CD4-positive, alpha-beta T cell treated with Interleukin-6 for 4 hours (primary cell): Measurements from ENCODE around the gene UQCC5.

Source experiments
- DNase-seq: peaks from one replicate; pipeline ENCODE4 v3.0.0-alpha.2; 2020; ENCODE audit warnings: mixed read lengths

Gene UQCC5

DNA sequence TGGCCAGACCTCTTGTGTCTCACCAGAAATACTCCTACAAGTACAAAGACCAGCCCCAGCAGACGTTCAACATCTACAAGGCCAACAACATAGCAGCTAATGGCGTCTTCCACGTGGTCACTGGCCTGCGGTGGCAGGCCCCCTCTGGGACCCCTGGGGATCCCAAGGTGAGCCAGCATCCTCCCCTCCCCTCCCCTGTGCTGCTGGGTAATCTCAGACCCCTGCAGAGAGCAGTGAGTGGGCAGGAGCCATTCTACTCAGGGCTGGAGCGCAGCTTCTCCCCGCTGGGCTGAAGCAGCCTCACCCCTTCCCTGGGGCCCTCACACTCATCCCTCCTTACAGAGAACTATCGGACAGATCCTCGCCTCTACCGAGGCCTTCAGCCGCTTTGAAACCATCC is 31.4 kb upstream of the UQCC5 start:
- DNase-seq, result no peak

DNA sequence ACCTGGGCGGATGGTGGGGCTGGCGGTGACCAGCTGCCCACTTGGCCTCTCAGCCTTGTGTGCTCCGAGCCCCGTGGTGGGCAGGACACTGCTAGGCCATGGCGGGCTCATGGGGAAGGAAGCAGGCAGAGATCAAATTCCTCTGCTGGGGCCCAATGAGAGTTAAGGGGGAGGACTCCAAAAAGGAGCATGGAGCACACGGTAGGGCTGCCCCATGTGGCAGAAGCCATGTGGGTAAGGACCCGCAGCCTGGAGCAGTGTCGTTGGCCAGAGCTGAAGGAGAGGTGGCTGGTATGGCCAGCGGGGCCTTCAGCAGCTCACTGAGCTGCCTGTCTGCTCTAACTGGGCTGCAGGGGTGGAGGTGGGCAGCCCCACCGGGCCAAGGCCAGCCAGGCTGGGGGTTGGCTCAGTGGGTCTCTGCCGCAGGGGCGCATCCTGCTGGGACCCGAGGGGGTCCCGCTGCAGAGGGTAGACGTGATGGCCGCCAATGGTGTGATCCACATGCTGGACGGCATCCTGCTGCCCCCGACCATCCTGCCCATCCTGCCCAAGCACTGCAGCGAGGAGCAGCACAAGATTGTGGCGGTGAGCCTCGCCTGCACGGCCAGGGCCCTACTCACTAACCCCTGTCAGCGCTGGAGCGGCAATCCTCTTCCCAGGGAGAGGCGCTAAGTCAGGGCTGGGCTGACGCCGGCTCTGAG is 30.0 kb upstream of the UQCC5 start:
- DNase-seq, result no peak

DNA sequence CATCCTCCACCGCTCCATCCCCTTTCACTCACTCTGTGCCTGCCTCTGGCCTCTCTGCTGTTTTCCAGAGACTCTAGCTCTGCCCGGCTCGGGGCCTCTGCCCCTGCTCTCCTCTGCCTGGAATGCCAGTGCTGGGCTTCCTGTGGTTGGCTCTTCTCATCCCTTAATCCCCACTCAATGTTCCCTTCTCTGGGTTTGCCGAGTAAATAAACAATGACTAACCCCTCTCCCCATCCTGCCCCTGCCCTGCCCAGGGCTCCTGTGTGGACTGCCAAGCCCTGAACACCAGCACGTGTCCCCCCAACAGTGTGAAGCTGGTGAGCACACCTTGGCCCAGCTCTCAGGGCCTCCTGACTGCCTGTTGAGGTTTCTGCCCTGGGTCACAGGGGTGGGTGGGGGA is 29.0 kb upstream of the UQCC5 start:
- no peak for DNase-seq

DNA sequence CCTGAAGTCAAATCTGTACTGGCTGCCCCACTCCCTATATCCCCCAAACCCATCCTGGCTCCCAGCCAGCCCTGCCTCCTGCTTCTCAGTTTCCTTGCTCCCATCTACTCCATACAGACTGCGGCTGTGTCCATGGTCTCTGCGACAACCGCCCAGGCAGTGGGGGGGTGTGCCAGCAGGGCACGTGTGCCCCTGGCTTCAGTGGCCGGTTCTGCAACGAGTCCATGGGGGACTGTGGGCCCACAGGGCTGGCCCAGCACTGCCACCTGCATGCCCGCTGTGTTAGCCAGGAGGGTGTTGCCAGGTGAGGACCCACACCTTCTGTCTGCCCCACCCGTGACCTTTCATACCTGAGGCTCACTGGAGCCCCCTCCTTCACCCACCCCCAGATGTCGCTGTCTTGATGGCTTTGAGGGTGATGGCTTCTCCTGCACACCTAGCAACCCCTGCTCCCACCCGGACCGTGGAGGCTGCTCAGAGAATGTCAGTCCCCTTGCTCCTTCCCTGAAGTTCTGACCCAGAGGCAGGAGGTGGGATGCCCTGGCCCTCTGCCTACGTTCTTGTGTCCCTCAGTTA is 26.6 kb upstream of the UQCC5 start:
- no peak for DNase-seq

DNA sequence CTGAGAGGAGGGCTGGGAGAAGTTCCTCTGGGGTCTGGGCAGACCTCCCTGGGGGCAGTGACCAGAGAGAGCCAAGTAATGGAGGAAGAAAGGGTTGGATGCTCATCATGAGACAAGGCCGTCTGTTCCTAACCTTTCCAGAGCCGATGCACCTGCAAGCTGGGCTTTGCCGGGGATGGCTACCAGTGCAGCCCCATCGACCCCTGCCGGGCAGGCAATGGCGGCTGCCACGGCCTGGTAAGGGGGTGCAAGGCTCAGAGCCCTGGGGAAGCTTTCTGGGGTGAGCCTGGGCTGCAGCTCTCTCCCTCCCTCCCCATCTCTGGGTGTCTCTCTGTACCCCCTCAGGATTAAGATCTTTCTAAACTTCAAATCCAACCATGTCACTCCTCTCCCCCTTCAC is 24.9 kb upstream of the UQCC5 start:
- no peak for DNase-seq

DNA sequence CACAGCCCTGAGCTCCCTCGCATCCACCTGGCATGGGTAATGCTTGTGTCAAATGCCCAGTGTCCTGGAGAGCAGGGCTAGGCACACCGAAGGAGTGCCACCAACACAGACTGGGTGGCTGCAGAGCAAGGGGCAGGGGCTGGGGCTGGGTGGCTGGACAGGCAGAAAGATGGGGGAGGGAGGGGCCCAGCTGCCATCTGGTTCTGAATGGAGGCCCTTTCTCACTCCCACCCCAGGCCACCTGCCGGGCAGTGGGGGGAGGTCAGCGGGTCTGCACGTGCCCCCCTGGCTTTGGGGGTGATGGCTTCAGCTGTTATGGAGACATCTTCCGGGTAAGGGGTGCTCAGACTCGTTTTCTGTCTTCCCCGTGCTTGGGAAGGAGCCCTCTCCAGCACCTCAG is 24.3 kb upstream of the UQCC5 start:
- DNase-seq, result no peak

DNA sequence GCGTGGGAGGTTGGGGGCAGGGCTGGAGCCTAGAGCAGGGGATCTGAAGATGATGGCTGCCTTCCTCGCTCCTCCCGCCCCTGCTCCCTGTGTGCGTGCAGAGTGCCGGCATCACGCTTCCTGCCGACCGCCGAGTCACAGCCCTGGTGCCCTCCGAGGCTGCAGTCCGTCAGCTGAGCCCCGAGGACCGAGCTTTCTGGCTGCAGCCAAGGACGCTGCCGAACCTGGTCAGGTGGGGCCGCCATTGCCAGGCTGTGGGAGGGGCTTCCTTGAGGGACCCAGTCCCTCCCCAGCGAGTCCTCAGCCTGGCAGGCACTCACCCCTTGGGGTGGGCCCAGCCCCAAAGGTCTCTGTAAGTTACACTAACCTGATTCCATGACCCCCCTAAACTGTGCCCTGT is 23.7 kb upstream of the UQCC5 start:
- no peak for DNase-seq

DNA sequence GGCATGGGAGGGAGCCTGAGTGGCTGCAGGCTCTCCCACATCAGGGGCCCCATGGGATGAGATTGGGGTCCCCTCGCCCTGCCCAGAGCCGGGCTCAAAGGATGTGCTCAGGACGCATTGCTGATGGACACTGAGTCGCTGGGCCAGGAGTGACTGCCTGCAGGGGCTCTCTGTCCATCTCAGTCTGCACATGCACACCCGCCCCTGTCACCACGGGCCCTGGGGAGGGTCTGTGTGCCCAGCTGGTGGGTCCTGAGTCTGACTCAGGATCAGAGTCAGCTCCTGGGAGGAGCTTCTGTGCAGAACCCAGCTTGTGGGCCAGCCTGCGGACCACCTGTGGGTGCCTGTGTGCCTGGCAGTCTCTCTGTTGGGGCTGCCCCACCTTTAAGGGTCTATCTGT is 23.1 kb upstream of the UQCC5 start:
- no peak for DNase-seq

DNA sequence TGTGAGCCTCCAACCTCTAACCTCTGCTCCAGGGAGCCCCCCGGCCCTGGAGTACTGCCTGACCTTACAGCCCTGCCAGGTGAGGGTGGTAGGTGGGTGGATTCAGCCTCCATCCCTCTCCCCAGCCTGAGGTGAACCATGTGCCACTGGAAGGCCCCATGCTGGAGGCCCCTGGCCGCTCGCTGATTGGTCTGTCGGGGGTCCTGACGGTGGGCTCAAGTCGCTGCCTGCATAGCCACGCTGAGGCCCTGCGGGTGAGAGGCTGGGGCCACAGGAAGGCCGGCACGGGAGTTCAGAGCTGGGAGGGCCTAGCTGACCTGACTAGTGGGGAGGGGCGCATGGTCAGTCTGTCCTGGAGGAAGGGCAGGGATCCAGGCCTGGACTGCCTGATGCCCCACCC is 21.8 kb upstream of the UQCC5 start:
- no peak for DNase-seq

DNA sequence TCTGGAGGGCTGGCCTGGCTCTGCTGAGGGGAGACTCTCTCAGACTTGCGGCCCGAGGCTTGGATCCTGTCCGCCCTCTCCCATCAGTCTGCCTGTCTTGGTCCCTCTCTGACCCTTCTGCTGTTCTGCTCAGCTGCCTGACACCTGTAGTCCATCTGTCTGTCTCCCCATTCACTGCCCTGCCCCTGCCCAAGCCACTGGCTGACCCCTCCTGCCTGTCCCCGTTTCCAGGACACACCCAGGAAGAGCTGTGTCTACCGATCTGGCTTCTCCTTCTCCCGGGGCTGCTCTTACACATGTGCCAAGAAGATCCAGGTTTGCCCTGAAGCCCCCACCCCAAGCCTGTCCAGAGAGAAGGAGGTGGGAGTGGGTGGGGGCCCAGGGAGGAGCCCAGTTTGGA is 21.2 kb upstream of the UQCC5 start:
- no peak for DNase-seq

DNA sequence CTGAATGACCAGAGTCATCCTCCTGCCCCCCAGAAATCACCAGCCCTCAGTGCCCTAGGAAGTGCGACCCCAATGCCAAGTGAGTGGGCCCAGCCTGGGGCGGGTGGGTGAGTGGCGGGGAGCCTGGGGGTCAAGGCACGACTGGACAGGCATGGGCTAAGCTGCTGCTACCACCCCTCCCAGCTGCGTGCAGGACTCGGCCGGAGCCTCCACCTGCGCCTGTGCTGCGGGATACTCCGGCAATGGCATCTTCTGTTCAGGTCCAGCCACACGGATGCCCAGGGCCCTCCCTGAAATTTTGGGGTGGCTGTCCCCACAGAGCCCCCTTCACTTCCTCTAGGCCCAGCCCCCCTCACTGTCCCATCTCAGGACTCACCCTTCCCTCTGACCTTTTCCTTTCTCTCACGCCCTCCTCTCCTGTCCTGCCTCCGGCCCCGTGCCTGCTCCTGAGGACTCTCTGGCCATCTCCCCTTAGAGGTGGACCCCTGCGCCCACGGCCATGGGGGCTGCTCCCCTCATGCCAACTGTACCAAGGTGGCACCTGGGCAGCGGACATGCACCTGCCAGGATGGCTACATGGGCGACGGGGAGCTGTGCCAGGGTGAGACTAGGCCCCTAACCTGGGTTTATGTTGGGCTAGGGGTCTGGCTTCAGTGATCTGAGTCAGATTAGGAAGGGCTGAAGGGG is 19.8 kb upstream of the UQCC5 start:
- DNase-seq, result no peak

DNA sequence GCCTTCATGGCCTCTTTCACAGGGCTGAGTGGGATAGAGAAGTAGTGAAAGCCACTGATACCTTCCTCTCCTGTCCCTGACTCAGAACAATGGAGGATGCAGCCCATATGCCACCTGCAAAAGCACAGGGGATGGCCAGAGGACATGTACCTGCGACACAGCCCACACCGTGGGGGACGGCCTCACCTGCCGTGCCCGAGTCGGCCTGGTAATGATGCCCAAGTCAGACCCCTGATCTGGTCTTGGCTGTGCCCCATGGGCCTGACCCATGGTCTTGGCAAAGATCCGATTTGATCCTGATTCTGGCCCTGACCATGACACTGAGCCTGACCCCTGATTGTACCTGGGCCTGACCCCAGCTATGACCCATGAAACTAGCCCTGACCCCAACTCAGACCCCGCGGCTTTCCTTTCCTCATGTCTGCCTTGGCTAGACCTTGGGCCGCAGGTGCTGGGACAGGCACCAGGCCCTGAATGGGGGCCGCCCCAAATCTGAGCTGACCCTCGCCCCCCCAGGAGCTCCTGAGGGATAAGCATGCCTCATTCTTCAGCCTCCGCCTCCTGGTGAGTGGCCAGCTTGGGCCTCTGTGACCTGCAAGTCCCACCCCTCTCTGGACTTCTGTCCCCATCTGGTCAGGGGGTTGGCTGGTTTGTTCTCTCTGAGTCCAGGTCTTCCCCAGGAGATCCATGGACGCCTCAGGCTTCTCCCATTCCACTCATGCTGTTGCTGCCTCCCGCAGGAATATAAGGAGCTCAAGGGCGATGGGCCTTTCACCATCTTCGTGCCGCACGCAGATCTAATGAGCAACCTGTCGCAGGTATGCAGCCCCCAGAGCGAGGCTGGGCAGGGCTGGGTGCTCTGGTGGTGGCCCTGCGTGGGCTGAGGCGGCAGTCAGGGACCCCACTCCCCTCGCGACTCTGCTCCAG is 18.3 kb upstream of the UQCC5 start:
- DNase-seq, result no peak

DNA sequence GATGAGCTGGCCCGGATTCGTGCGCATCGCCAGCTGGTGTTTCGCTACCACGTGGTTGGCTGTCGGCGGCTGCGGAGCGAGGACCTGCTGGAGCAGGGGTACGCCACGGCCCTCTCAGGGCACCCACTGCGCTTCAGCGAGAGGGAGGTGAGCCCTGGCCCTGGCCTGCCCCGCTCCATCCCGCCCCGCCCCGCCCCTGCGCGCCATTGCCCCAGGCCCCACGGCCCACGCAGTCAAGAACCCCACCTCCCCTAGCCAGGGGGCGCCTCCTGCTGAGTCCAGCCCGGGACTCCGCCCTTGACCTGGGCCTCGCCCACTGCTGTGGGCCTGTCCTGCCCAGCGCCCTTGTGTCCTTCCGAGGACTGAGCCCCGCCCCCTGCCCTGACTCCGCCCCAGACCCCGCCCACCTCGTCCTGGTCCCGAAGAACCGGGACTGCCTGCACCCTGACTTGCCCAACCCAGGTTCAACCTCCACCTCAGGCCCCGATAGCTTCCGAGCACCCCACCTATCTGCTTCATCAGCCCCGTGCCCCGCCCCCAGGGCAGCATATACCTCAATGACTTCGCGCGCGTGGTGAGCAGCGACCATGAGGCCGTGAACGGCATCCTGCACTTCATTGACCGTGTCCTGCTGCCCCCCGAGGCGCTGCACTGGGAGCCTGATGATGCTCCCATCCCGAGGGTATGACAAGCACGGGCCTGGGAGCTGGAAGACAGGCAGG is 17.5 kb upstream of the UQCC5 start:
- no peak for DNase-seq

DNA sequence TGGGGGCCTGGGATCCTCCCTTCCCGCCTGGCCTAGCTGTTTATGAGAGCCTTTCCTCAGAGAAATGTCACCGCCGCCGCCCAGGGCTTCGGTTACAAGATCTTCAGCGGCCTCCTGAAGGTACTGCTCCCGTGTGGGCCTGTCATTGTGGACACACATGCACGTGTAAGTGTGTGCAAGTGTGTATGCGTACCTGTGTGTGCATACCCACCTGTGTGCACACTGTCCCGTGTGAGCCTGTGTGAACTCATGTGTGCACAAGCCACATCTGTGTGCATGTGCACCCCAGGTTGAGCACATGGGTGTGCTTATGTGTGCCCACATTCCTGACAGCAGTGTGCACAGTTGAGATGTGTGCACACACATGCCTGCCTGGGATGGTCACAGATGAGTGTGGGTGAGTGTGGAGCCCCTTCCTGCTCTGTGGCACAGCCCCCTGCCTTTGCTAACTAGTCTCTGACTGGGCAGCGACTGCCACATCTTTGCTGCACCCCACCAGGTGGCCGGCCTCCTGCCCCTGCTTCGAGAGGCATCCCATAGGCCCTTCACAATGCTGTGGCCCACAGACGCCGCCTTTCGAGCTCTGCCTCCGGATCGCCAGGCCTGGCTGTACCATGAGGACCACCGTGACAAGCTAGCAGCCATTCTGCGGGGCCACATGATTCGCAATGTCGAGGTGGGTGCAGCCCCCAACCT is 16.8 kb upstream of the UQCC5 start:
- no peak for DNase-seq

DNA sequence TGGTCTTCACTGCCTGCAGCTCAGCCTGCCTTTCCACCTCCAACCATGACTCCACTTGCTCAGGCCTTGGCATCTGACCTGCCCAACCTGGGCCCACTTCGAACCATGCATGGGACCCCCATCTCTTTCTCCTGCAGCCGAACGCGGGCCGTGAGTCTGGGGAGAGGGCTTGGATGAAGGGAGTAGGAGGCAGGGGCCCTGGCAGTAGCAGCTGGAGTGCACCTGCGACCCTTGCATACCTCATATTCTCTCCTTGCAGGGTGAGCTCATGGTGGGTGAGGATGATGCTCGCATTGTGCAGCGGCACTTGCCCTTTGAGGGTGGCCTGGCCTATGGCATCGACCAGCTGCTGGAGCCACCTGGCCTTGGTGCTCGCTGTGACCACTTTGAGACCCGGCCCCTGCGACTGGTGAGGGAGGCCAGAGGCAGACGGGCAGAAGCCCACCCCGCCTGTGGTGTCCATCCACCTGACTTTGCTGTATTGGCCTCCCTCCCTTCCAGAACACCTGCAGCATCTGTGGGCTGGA is 16.2 kb upstream of the UQCC5 start:
- DNase-seq, result no peak

DNA sequence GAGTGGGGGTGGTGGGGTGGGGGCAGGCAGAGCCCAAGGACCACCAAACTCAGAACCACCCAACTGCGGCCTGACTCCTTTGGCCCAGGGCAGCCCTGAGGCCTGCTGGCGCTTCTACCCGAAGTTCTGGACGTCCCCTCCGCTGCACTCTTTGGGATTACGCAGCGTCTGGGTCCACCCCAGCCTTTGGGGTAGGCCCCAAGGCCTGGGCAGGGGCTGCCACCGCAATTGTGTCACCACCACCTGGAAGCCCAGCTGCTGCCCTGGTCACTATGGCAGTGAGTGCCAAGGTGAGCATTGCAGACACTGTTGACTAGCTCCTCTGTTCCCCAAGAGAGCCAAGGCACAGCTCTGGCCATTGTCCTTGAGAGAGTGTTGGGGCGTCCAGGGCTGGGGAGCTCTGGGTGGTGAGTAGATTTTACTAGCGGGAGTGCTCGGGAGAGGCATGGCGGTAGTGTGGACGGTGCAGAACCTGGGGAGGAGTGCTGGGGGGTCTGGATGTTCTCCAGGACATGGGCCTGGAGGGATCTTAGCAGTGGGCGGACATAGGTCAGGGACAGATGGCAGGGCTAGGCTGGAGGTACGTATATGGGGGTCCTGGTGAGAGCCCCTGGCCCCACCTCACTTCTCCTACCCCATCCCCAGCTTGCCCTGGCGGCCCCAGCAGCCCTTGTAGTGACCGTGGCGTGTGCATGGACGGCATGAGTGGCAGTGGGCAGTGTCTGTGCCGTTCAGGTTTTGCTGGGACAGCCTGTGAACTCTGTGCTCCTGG is 15.5 kb upstream of the UQCC5 start:
- no peak for DNase-seq

DNA sequence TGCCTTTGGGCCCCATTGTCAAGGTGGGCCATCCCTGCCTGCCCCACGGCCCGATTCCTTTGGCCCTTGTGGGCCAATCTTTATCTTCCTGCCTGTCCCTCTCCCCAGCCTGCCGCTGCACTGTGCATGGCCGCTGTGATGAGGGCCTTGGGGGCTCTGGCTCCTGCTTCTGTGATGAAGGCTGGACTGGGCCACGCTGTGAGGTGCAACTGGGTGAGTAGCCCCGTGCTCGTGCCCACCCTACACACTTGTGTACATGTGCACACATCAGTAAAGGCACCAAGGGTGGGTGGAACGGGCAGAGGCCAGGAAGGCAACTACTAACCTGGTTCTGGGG is 14.9 kb upstream of the UQCC5 start:
- no peak for DNase-seq

DNA sequence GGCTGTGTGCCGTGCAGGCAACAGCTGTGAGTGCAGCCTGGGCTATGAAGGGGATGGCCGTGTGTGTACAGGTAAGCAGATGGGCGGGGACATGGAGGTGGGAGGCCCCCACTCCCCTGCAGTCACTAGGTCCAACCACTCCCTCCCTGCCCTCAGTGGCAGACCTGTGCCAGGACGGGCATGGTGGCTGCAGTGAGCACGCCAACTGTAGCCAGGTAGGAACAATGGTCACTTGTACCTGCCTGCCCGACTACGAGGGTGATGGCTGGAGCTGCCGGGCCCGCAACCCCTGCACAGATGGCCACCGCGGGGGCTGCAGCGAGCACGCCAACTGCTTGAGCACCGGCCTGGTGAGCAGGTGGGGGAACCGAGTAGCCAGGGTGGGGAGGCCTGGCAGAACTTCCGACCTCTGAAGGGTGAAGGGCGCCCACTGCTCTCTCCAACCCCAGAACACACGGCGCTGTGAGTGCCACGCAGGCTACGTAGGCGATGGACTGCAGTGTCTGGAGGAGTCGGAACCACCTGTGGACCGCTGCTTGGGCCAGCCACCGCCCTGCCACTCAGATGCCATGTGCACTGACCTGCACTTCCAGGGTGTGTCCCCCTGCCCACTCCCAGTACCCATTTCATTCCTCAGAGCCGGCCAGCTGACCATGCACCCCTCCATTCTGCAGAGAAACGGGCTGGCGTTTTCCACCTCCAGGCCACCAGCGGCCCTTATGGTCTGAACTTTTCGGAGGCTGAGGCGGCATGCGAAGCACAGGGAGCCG is 14.3 kb upstream of the UQCC5 start:
- no peak for DNase-seq

DNA sequence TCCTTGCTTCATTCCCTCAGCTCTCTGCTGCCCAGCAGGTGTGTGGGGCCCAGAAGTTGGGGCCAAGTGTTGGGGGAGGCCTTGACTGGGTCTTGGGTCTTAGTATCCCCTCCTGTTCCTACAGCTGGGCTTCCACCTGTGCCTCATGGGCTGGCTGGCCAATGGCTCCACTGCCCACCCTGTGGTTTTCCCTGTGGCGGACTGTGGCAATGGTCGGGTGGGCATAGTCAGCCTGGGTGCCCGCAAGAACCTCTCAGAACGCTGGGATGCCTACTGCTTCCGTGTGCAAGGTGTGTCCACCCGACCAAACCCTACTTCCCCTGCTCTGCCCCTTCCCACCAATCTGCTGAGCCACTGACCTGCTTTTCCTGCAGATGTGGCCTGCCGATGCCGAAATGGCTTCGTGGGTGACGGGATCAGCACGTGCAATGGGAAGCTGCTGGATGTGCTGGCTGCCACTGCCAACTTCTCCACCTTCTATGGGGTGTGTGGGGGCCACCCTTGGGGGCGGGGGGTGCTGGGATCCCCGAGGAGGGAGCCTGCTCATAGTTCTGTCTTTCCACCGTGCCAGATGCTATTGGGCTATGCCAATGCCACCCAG is 13.7 kb upstream of the UQCC5 start:
- DNase-seq, result no peak
